HepG2 (cell line): ENCODE measurements around the gene IHH. TPM values are rescaled to one million over a fixed set of nuclear protein-coding genes. Genes with fewer than 3 reads are reported as not detected.

Source experiments
- BATF2 ChIP-seq: sonication (generic); formaldehyde crosslinking; IDR thresholded peaks from 2 replicates; pipeline ENCODE4 v1.8.0; 2022; ENCODE audit warnings: mild to moderate bottlenecking, missing genetic modification reagents, moderate library complexity
- DPF2 ChIP-seq: sonication (generic); formaldehyde crosslinking; IDR thresholded peaks from 2 replicates; pipeline ENCODE4 v1.4.0; 2020; ENCODE audit warnings: mild to moderate bottlenecking, low read depth, missing genetic modification reagents, borderline replicate concordance
- GLMP ChIP-seq: sonication (generic); formaldehyde crosslinking; IDR thresholded peaks from 2 replicates; pipeline ENCODE4 v1.9.0; 2021; ENCODE audit warnings: missing genetic modification reagents, mild to moderate bottlenecking, borderline replicate concordance
- HNF4G ChIP-seq, 2 experiments: sonication (generic) in 1 of 2; formaldehyde crosslinking in 1 of 2; IDR thresholded peaks; 2 replicates each; pipeline versions ENCODE4 v1.4.0 to v1.6.1; 2011 to 2020; ENCODE audit warnings: borderline replicate concordance in 2 of 2, low read depth in 2 of 2, mild to moderate bottlenecking in 2 of 2, low read length in 1 of 2, missing genetic modification reagents in 1 of 2, moderate library complexity in 1 of 2
- PHF21A ChIP-seq: sonication (generic); formaldehyde crosslinking; IDR thresholded peaks from 2 replicates; pipeline ENCODE4 v1.5.0; 2020; ENCODE audit warnings: mild to moderate bottlenecking, missing genetic modification reagents
- PTBP1 ChIP-seq: fragments of 200-400 bp; formaldehyde crosslinking; IDR thresholded peaks from 2 replicates; pipeline ENCODE4 v1.6.1; 2018; ENCODE audit warnings: low read length, low read depth; ENCODE audit not compliant: poor library complexity, severe bottlenecking
- REL ChIP-seq: sonication (generic); formaldehyde crosslinking; conservative IDR thresholded peaks from 2 replicates; pipeline ENCODE4 v1.8.0; 2022; ENCODE audit warnings: mild to moderate bottlenecking, missing genetic modification reagents, moderate library complexity
- RXRB ChIP-seq: IDR thresholded peaks from 2 replicates; pipeline ENCODE4 v1.6.1; 2016; ENCODE audit warnings: borderline replicate concordance, missing genetic modification reagents, missing compliant biosample characterization
- TCF7 ChIP-seq: sonication (generic); IDR thresholded peaks from 2 replicates; pipeline ENCODE4 v1.6.1; 2016; ENCODE audit warnings: antibody characterized with exemption, low read depth
- TCF7L2 ChIP-seq: IDR thresholded peaks from 2 replicates; pipeline ENCODE4 v1.6.1; 2011; ENCODE audit warnings: mild to moderate bottlenecking, low read depth, low read length, moderate library complexity
- TFDP2 ChIP-seq: sonication (generic); formaldehyde crosslinking; IDR thresholded peaks from 2 replicates; pipeline ENCODE4 v1.4.0; 2020; ENCODE audit warnings: missing genetic modification reagents
- U2AF1 ChIP-seq: fragments of 200-400 bp; formaldehyde crosslinking; optimal IDR thresholded peaks from 2 replicates; pipeline ENCODE3; 2017; ENCODE audit warnings: mild to moderate bottlenecking, low read depth, low read length
- ZBTB14 ChIP-seq: sonication (generic); formaldehyde crosslinking; IDR thresholded peaks from 2 replicates; pipeline ENCODE4 v1.4.0; 2020; ENCODE audit warnings: missing genetic modification reagents
- ZC3H13 ChIP-seq: sonication (generic); formaldehyde crosslinking; IDR thresholded peaks from 2 replicates; pipeline ENCODE4 v1.8.1; 2023; ENCODE audit warnings: mild to moderate bottlenecking, missing genetic modification reagents, moderate library complexity
- ZNF143 ChIP-seq: sonication (generic); formaldehyde crosslinking; IDR thresholded peaks from 2 replicates; pipeline ENCODE4 v1.4.0; 2020; ENCODE audit warnings: missing genetic modification reagents
- ZNF33B ChIP-seq: sonication (generic); formaldehyde crosslinking; IDR thresholded peaks from 2 replicates; pipeline ENCODE4 v1.5.1; 2020; ENCODE audit warnings: mild to moderate bottlenecking, missing genetic modification reagents
- ZNF354B ChIP-seq: sonication (generic); formaldehyde crosslinking; IDR thresholded peaks from 2 replicates; pipeline ENCODE4 v1.8.0; 2022; ENCODE audit warnings: mild to moderate bottlenecking, missing genetic modification reagents
- ZNF670 ChIP-seq: sonication (generic); formaldehyde crosslinking; IDR thresholded peaks from 2 replicates; pipeline ENCODE4 v1.8.0; 2022; ENCODE audit warnings: mild to moderate bottlenecking, missing genetic modification reagents, borderline replicate concordance
- ZNF747 ChIP-seq: sonication (generic); formaldehyde crosslinking; IDR thresholded peaks from 2 replicates; pipeline ENCODE4 v1.8.1; 2023; ENCODE audit warnings: missing genetic modification reagents, mild to moderate bottlenecking, borderline replicate concordance
- ZNF761 ChIP-seq: sonication (generic); formaldehyde crosslinking; conservative IDR thresholded peaks from 2 replicates; pipeline ENCODE4 v1.4.0; 2020; ENCODE audit warnings: mild to moderate bottlenecking, missing genetic modification reagents
- ZNF766 ChIP-seq: sonication (generic); formaldehyde crosslinking; IDR thresholded peaks from 2 replicates; pipeline ENCODE4 v1.5.0; 2020; ENCODE audit warnings: missing genetic modification reagents, borderline replicate concordance
- ZNF839 ChIP-seq: sonication (generic); formaldehyde crosslinking; IDR thresholded peaks from 2 replicates; pipeline ENCODE4 v1.4.0; 2020; ENCODE audit warnings: missing genetic modification reagents, mild to moderate bottlenecking, borderline replicate concordance
- polyA plus RNA-seq, 8 experiments: library from polyadenylated mRNA; depleted of rRNA in 3 of 8; stranded (reverse) in 7 of 8; unstranded in 1 of 8; fragments of >200 nt; fragmentation: Illumina TruSeq in 4 of 8; extraction: Trizol in 4 of 8; gene quantifications; 2 replicates each; pipeline versions ENCODE4 v1.2.1 to v1.2.3, GENCODE V29; 2011 to 2016; ENCODE audit warnings: low read depth in 4 of 8, missing spikeins in 1 of 8, mixed read lengths in 1 of 8; ENCODE audit not compliant: insufficient read depth in 1 of 8
- total RNA-seq, 5 experiments: library from RNA; depleted of rRNA; stranded (reverse); fragments of >200 nt; fragmentation: Illumina TruSeq; extraction: Trizol; gene quantifications; 2 replicates each; pipeline ENCODE4 v1.2.3, GENCODE V29; 2016; ENCODE audit warnings: low read depth in 1 of 5
- TF ChIP-seq, protein P1 (sequence below): sonication (generic); formaldehyde crosslinking; IDR thresholded peaks from 2 replicates; pipeline ENCODE4 v1.5.0; 2020; ENCODE audit warnings: missing genetic modification reagents, mild to moderate bottlenecking, borderline replicate concordance

Gene IHH
- total and polyA plus RNA-seq, 2 of the 13 experiments (the other 11 are each of a cell fraction or from before 2014, with no cell fraction given): 0.42 TPM; not detected in 1

DNA sequence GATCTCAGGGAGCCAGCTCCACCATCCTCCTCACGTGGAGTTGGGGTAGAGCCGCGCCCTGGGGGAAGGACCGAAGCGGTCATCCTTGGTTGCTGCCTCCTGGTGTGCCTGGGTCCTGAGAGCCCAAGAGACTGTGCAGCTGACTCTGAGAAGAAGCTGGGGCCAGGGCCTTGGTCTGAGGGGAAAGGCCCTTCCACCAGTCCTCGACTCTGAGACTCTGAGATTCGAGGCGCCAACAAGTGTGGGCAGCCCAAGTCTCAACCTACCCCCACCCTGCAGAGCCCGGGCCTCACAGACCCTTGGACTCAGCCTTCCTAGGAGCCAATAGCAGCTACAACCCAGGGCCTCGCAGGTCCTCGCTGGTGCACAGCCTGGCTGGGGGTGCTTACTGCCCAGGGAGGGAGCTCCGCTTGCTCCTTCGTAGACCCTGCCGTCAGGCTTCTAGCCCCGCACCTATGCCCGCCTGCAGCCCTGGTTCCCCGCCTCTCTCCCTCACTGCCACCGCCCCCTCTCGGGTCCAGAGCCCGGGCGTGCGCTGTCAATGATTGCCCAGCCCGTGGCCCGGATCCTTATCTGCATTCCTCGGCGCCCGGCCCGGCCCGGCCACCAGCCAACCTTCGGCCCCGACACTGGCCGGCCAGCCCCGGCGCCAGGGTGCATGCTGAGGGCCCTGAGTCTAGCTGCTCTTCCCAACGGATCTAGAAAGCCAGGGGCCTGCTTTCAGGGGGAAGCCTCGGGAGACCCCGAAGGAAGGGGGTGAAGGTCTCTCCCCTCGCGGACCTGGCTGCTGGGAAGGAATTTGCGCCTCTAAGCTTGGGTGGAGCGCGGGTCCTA is 2.0 kb downstream of the IHH start (continued):
- TF ChIP-seq TFDP2 (peak; percentile 66), PTBP1 (peak; percentile 49), ZBTB14 (CRISPR knock-in tag) (no peak), TCF7 (no peak), ZNF33B (CRISPR knock-in tag) (no peak), ZNF761 (peak; percentile 59; the same call in 1 of the 2 replicates), REL (CRISPR knock-in tag) (no peak), U2AF1 (no peak), DPF2 (CRISPR knock-in tag) (no peak; the same call in 1 of the 2 replicates), ZNF670 (no peak), ZNF143 (no peak), ZC3H13 (no peak), RXRB (peak; percentile 59; the same call in 1 of the 2 replicates), HNF4G (IDR thresholded peaks at IDR 0.05; ENCODE audit: borderline replicate concordance, low read depth, low read length) (peak; percentile 88), HNF4G (CRISPR knock-in tag; IDR thresholded peaks at IDR 0.05; ENCODE audit: borderline replicate concordance, low read depth) (peak; percentile 84), BATF2 (CRISPR knock-in tag) (no peak), TCF7L2 (no peak), ZNF766 (no peak), PHF21A (peak; percentile 94), ZNF747 (CRISPR knock-in tag) (no peak; the same call in 1 of the 2 replicates), GLMP (CRISPR knock-in tag) (no peak), ZNF354B (CRISPR knock-in tag) (no peak), ZNF839 (CRISPR knock-in tag) (no peak)
- TF ChIP-seq, protein P1, sequence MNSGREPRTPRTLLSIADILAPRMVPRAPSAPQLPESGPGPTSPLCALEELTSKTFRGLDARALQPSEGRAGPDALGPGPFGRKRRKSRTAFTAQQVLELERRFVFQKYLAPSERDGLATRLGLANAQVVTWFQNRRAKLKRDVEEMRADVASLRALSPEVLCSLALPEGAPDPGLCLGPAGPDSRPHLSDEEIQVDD (CRISPR knock-in tag): no peak
